Suprapubic skin (tissue), 4 donors: ENCODE data around the gene HECW1.

Experiments used
- EP300 ChIP-seq: sonication (generic); formaldehyde crosslinking; IDR thresholded peaks from one replicate; pipeline ENCODE4 v1.6.1; 2017; ENCODE audit warnings: antibody characterized with exemption
- POLR2A ChIP-seq, 2 donors: fragments of 450-650 bp; IDR thresholded peaks; one replicate each; pipeline ENCODE4 v1.6.1; 2017; ENCODE audit warnings: antibody characterized with exemption in 2 of 2, mild to moderate bottlenecking in 2 of 2, moderate library complexity in 2 of 2
- POLR2AphosphoS5 ChIP-seq, 3 donors: sonication (generic); formaldehyde crosslinking; IDR thresholded peaks; one replicate each; pipeline ENCODE4 v1.6.1; 2017; ENCODE audit warnings: antibody characterized with exemption in 3 of 3
- TF ChIP-seq, protein P1 (sequence below), 2 donors: fragments of 200-600 bp in 1 of 2; fragments of 450-650 bp in 1 of 2; sonication (generic) in 1 of 2; IDR thresholded peaks; one replicate each; pipeline ENCODE4 v1.5.1; 2016 to 2019; ENCODE audit warnings: antibody characterized with exemption in 2 of 2, mild to moderate bottlenecking in 1 of 2, moderate library complexity in 1 of 2

- TF ChIP-seq POLR2AphosphoS5 (IDR thresholded peaks at IDR 0.05) (no peak), POLR2A (IDR thresholded peaks at IDR 0.05) (no peak), EP300 (no peak)
- TF ChIP-seq, protein P1, sequence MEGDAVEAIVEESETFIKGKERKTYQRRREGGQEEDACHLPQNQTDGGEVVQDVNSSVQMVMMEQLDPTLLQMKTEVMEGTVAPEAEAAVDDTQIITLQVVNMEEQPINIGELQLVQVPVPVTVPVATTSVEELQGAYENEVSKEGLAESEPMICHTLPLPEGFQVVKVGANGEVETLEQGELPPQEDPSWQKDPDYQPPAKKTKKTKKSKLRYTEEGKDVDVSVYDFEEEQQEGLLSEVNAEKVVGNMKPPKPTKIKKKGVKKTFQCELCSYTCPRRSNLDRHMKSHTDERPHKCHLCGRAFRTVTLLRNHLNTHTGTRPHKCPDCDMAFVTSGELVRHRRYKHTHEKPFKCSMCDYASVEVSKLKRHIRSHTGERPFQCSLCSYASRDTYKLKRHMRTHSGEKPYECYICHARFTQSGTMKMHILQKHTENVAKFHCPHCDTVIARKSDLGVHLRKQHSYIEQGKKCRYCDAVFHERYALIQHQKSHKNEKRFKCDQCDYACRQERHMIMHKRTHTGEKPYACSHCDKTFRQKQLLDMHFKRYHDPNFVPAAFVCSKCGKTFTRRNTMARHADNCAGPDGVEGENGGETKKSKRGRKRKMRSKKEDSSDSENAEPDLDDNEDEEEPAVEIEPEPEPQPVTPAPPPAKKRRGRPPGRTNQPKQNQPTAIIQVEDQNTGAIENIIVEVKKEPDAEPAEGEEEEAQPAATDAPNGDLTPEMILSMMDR (IDR thresholded peaks at IDR 0.05), result no peak
These were observed 449.9 kb downstream of the HECW1 start for GRCh38 chr7:43562383-43562782.
